OCI-LY7 (cell line): Measurements from ENCODE around the gene RCSD1.

Experiments
- CTCF ChIP-seq: fragments of 200-600 bp; sonication (generic); conservative IDR thresholded peaks from 2 replicates; pipeline ENCODE4 v1.5.1; 2014; ENCODE audit warnings: mild to moderate bottlenecking, antibody characterized with exemption, low read length, moderate library complexity, mixed read lengths
- EZH2phosphoT487 ChIP-seq: fragments of 200-600 bp; sonication (generic); IDR thresholded peaks from 2 replicates; pipeline ENCODE4 v1.6.1; 2018; ENCODE audit warnings: low read depth, borderline replicate concordance, mild to moderate bottlenecking, mixed run types, antibody characterized with exemption, low read length, moderate library complexity, mixed read lengths

DNA sequence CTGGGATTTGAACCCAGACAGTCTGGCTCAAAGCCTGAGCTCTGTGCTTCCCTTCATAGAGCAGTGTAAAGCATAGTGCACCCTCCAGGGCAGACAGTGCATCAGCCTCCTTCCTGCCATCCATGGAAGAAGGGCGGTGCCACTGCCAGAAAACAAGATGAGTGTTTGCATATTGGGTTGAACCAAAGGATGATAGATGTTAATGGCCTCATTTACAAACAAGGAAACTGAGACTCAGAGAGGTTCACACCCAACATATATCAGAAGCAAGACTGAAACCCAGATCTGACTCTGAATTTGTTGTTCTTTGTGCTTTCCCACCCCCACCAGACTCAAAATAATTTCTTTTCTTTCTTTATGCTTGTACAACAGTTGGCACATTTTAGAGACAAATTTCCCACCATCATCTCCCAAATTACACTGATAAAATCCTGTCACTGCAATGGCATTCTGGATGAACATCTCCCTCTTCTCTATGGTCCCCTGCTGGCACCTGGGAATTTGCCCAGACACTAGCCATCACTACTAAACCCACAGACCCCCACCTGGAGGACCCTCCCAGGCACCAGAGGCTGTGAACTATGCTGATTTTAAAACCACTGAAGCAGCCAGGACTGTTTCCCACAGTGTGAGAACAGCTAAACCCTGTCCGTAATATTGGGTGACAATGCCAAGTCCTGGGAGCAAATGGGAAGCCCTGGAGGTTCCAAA is 46.3 kb downstream of the RCSD1 start:
- TF ChIP-seq CTCF (no peak), EZH2phosphoT487 (no peak)
